CD14-positive monocyte (primary cell): Measurements from ENCODE around the gene PLCB1. TPM values are rescaled to one million over a fixed set of nuclear protein-coding genes. Genes with fewer than 3 reads are reported as not detected.

Source experiments
- DNase-seq, 3 donors: peaks; one replicate each; pipeline ENCODE4 v3.0.0-alpha.2; 2011 to 2022
- H2AFZ ChIP-seq: 2 replicates; pipeline ENCODE4 v1.6.0; 2012; ENCODE audit warnings: mild to moderate bottlenecking, low read depth, low read length, inconsistent platforms; ENCODE audit not compliant: insufficient read depth, poor library complexity, severe bottlenecking
- H3K27ac ChIP-seq, 2 donors: 1 replicate in 1 of 2; 2 replicates in 1 of 2; pipeline ENCODE4 v1.5.1; 2012 to 2013; ENCODE audit warnings: low read length in 2 of 2, control low read depth in 1 of 2, inconsistent platforms in 1 of 2, low read depth in 1 of 2, mild to moderate bottlenecking in 1 of 2
- H3K27me3 ChIP-seq, 2 donors: one replicate each; pipeline versions ENCODE4 v1.6.0 to v1.6.1; 2011 to 2013; ENCODE audit warnings: low read length in 2 of 2; ENCODE audit not compliant: control insufficient read depth in 2 of 2, insufficient read depth in 2 of 2
- H3K36me3 ChIP-seq, 2 donors: replicated peaks in 1 of 2; 1 replicate in 1 of 2; 2 replicates in 1 of 2; pipeline versions ENCODE4 v1.5.1 to v1.6.1; 2012 to 2013; ENCODE audit warnings: low read length in 2 of 2, control low read depth in 1 of 2, inconsistent platforms in 1 of 2, mild to moderate bottlenecking in 1 of 2; ENCODE audit not compliant: insufficient read depth in 2 of 2, control insufficient read depth in 1 of 2
- H3K4me1 ChIP-seq, 2 donors: 1 replicate in 1 of 2; 2 replicates in 1 of 2; pipeline versions ENCODE4 v1.5.1 to v1.6.1; 2012 to 2013; ENCODE audit warnings: low read length in 2 of 2, control low read depth in 1 of 2, inconsistent platforms in 1 of 2, mild to moderate bottlenecking in 1 of 2, moderate library complexity in 1 of 2; ENCODE audit not compliant: insufficient read depth in 2 of 2, control insufficient read depth in 1 of 2
- H3K4me2 ChIP-seq: replicated peaks from 2 replicates; pipeline ENCODE3; 2012; ENCODE audit warnings: low read length, moderate library complexity, mild to moderate bottlenecking; ENCODE audit not compliant: poor library complexity, severe bottlenecking; ENCODE audit errors: extremely low read depth
- H3K4me3 ChIP-seq, 3 experiments: fragments of 200-600 bp in 1 of 3; sonication (generic) in 1 of 3; replicated peaks in 1 of 3; 1 replicate in 2 of 3; 2 replicates in 1 of 3; pipeline ENCODE4 v1.5.1; 2011 to 2013; ENCODE audit warnings: low read length in 3 of 3, mild to moderate bottlenecking in 3 of 3, control low read depth in 2 of 3, low read depth in 2 of 3, inconsistent platforms in 1 of 3, moderate library complexity in 1 of 3
- H3K79me2 ChIP-seq: 2 replicates; pipeline ENCODE4 v1.6.0; 2012; ENCODE audit warnings: mild to moderate bottlenecking, control low read depth, inconsistent platforms, low read length, moderate library complexity; ENCODE audit not compliant: insufficient read depth
- H3K9ac ChIP-seq: 2 replicates; pipeline ENCODE4 v1.6.0; 2017; ENCODE audit warnings: low read length, mild to moderate bottlenecking; ENCODE audit not compliant: insufficient read depth, poor library complexity, severe bottlenecking
- H3K9me3 ChIP-seq, 2 donors: replicated peaks in 1 of 2; 1 replicate in 1 of 2; 2 replicates in 1 of 2; pipeline versions ENCODE4 v1.5.1 to v1.6.1; 2012 to 2013; ENCODE audit warnings: low read length in 2 of 2, control low read depth in 1 of 2; ENCODE audit not compliant: control insufficient read depth in 1 of 2, insufficient read depth in 1 of 2
- H4K20me1 ChIP-seq: 2 replicates; pipeline ENCODE4 v1.6.0; 2012; ENCODE audit warnings: mild to moderate bottlenecking, low read length, control low read depth, moderate library complexity; ENCODE audit not compliant: insufficient read depth
- H3K27ac Mint-ChIP-seq, 7 donors: one replicate each; pipeline ENCODE4 v1.8.0; 2020; ENCODE audit warnings: mild to moderate bottlenecking in 7 of 7, mixed read lengths in 7 of 7, moderate library complexity in 6 of 7, inconsistent platforms in 2 of 7
- H3K27me3 Mint-ChIP-seq, 3 donors: one replicate each; pipeline ENCODE4 v1.8.0; 2021 to 2022; ENCODE audit warnings: low read depth in 3 of 3, mild to moderate bottlenecking in 3 of 3, mixed read lengths in 3 of 3, moderate library complexity in 3 of 3, inconsistent platforms in 1 of 3
- H3K36me3 Mint-ChIP-seq, 2 donors: one replicate each; pipeline ENCODE4 v1.8.0; 2020; ENCODE audit warnings: mixed read lengths in 2 of 2, inconsistent platforms in 1 of 2, mild to moderate bottlenecking in 1 of 2
- H3K4me1 Mint-ChIP-seq: one replicate; pipeline ENCODE4 v1.8.0; 2020; ENCODE audit warnings: mild to moderate bottlenecking, mixed read lengths
- H3K4me3 Mint-ChIP-seq, 2 donors: one replicate each; pipeline ENCODE4 v1.8.0; 2020; ENCODE audit warnings: mild to moderate bottlenecking in 2 of 2, mixed read lengths in 2 of 2, moderate library complexity in 1 of 2
- H3K9me3 Mint-ChIP-seq, 7 donors: one replicate each; pipeline ENCODE4 v1.8.0; 2020 to 2022; ENCODE audit warnings: mixed read lengths in 7 of 7, mild to moderate bottlenecking in 6 of 7, moderate library complexity in 6 of 7, inconsistent platforms in 2 of 7
- WGBS: methylation state at CpG from one replicate; pipeline ENCODE4 v1.1.5; 2013; ENCODE audit warnings: missing lambda C conversion rate; ENCODE audit not compliant: insufficient coverage; 5-methylcytosine and 5-hydroxymethylcytosine counted together
- intact Hi-C, 2 donors: fragments of 100-400 bp; cut with micrococcal nuclease; formaldehyde crosslinking; loops; one replicate each; pipeline versions ENCODE4 v1.15.0 to v1.15.1; 2023
- polyA plus RNA-seq, 3 donors: library from polyadenylated mRNA; depleted of rRNA in 1 of 3; unstranded in 2 of 3; stranded (reverse) in 1 of 3; fragments of 300-500 nt in 2 of 3; fragments of >200 nt in 1 of 3; fragmentation: Illumina TruSeq in 2 of 3; gene quantifications; 1 replicate in 2 of 3; 2 replicates in 1 of 3; pipeline ENCODE4 v1.2.3, GENCODE V29; 2012 to 2021
- TF ChIP-seq, protein P1 (sequence below): fragments of 200-600 bp; IDR thresholded peaks from one replicate; pipeline ENCODE4 v1.8.0; 2022; ENCODE audit warnings: antibody characterized with exemption, mild to moderate bottlenecking

Gene PLCB1
- polyA plus RNA-seq, 3 donors, result 8.6 to 16.4 (median 13.2) TPM

DNA sequence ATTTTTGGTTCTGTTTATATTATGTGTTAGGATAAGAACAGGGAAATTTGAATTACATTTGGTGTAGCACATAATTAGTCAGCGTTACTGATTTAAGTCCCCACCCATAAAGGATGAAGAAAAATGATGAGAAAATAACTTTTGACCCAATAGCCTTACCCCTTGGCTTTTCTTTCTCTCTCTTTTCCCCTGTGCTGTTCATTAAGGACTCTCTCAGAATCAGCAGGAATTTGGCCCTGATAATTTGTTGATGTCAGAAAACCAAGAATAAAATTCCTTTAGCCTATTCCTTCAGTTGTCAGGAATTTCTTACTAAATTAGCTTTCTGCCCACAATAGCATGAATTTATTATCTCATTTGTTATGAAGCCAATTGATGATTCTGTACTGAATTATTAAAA, 18.5 kb downstream of the PLCB1 start:
- H3K4me1 Mint-ChIP-seq, result peaks cover 59% of the 10 kb centered on the region
- H3K4me3 Mint-ChIP-seq, result no peak overlapping the region
- Histone ChIP-seq H2AFZ (no peak overlapping the region), H3K9ac (no peak overlapping the region), H3K79me2 (peaks cover 57% of the 10 kb centered on the region), H3K4me2 (no peak overlapping the region), H3K9me3 (no peaks in the 10 kb centered on the region), H3K27ac (no peak overlapping the region), H4K20me1 (peaks cover 53% of the 10 kb centered on the region), H3K36me3 (peaks cover 0 to 2% of the 10 kb centered on the region in 2 donors), H3K4me3 (no peak overlapping the region), H3K4me1 (peaks cover 28 to 51% of the 10 kb centered on the region in 2 donors), H3K27me3 (no peaks in the 10 kb centered on the region)
- TF ChIP-seq, protein P1, sequence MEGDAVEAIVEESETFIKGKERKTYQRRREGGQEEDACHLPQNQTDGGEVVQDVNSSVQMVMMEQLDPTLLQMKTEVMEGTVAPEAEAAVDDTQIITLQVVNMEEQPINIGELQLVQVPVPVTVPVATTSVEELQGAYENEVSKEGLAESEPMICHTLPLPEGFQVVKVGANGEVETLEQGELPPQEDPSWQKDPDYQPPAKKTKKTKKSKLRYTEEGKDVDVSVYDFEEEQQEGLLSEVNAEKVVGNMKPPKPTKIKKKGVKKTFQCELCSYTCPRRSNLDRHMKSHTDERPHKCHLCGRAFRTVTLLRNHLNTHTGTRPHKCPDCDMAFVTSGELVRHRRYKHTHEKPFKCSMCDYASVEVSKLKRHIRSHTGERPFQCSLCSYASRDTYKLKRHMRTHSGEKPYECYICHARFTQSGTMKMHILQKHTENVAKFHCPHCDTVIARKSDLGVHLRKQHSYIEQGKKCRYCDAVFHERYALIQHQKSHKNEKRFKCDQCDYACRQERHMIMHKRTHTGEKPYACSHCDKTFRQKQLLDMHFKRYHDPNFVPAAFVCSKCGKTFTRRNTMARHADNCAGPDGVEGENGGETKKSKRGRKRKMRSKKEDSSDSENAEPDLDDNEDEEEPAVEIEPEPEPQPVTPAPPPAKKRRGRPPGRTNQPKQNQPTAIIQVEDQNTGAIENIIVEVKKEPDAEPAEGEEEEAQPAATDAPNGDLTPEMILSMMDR, result no peak
- no peaks in the 10 kb centered on the region for H3K27me3 Mint-ChIP-seq
- WGBS, result no CpG with 5 or more reads among the region's 1 CpG
- DNase-seq, result no peak
- intact Hi-C loops, result no loop called here
- H3K27ac Mint-ChIP-seq, result no peak overlapping the region
- H3K9me3 Mint-ChIP-seq, result no peaks in the 10 kb centered on the region
- H3K36me3 Mint-ChIP-seq, result peaks cover 11 to 18% of the 10 kb centered on the region in 2 donors

DNA sequence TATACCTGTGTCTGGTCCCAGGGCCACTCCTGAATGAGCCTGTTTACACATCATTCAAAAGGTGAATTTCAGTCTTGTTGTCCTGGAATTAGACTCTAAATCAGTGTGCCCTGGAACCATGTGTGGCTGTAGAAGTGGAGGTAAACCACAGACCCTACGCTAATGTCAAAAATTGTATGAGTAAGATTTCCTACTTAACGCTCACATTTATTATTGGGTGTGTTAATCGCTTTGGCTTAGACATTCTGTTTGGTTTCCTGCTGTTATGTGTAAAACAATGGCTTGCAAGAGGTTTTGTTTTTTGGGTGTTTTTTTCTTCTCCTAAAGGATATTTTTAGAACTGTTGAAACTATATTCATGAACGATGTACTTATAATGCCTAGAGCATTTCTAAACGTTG, 19.3 kb downstream of the PLCB1 start:
- no CpG with 5 or more reads among the region's 5 CpGs for WGBS
- H3K4me3 Mint-ChIP-seq, result peak overlapping the region in 1 of 2 donors; percentile 23
- TF ChIP-seq, protein P1, result no peak
- Histone ChIP-seq H3K4me3 (no peak overlapping the region), H3K9ac (no peak overlapping the region), H3K27me3 (no peaks in the 10 kb centered on the region), H3K4me2 (no peak overlapping the region), H4K20me1 (peaks cover 52% of the 10 kb centered on the region), H3K79me2 (peaks cover 57% of the 10 kb centered on the region), H3K9me3 (no peaks in the 10 kb centered on the region), H3K4me1 (peaks cover 33 to 56% of the 10 kb centered on the region in 2 donors), H2AFZ (no peak overlapping the region), H3K27ac (peak overlapping the region in 1 of 2 donors; percentile 42), H3K36me3 (peaks cover 0 to 2% of the 10 kb centered on the region in 2 donors)
- peak overlapping the region in 5 of 7 donors; percentile 4 to 74 (median 59) for H3K27ac Mint-ChIP-seq
- no peak for DNase-seq
- no peaks in the 10 kb centered on the region for H3K9me3 Mint-ChIP-seq
- H3K4me1 Mint-ChIP-seq, result peaks cover 60% of the 10 kb centered on the region
- no peaks in the 10 kb centered on the region for H3K27me3 Mint-ChIP-seq
- peaks cover 11 to 18% of the 10 kb centered on the region in 2 donors for H3K36me3 Mint-ChIP-seq
- intact Hi-C loops, result no loop called here
